K562 (cell line): ENCODE measurements around the gene AGPAT3. TPM values are rescaled to one million over a fixed set of nuclear protein-coding genes. Genes with fewer than 3 reads are reported as not detected.

Source experiments
- BRF1 ChIP-seq: IDR thresholded peaks from 3 replicates; pipeline ENCODE4 v1.6.1; 2011; ENCODE audit warnings: borderline replicate concordance, mild to moderate bottlenecking; ENCODE audit not compliant: insufficient read length; ENCODE audit errors: extremely low read depth
- CEBPZ ChIP-seq: fragments of 150-350 bp; IDR thresholded peaks from 2 replicates; pipeline ENCODE4 v1.6.1; 2014; ENCODE audit warnings: low read depth, mild to moderate bottlenecking, low read length, borderline replicate concordance
- CUX1 ChIP-seq: fragments of 200-800 bp; sonication (Bioruptor generic); IDR thresholded peaks from 2 replicates; pipeline ENCODE4 v1.6.1; 2016; ENCODE audit warnings: missing genetic modification characterization, missing compliant biosample characterization
- CXXC5 ChIP-seq: fragments of 250-450 bp; sonication (Bioruptor Pico); IDR thresholded peaks from 2 replicates; pipeline ENCODE4 v1.8.0; 2022; ENCODE audit warnings: inconsistent platforms, mild to moderate bottlenecking, moderate library complexity
- FOXP1 ChIP-seq: sonication (generic); formaldehyde crosslinking; IDR thresholded peaks from 2 replicates; pipeline ENCODE4 v1.8.0; 2022; ENCODE audit warnings: mild to moderate bottlenecking, missing genetic modification reagents
- GTF2F1 ChIP-seq: IDR thresholded peaks from 2 replicates; pipeline ENCODE4 v1.6.1; 2011; ENCODE audit warnings: low read depth, low read length, improper control_type of control experiment
- JUND ChIP-seq, 2 experiments: IDR thresholded peaks; 2 replicates in 1 of 2; 3 replicates in 1 of 2; pipeline ENCODE4 v1.6.1; 2011; ENCODE audit warnings: borderline replicate concordance in 2 of 2, low read depth in 2 of 2, low read length in 2 of 2, improper control_type of control experiment in 1 of 2, missing biosample characterization in 1 of 2, missing genetic modification characterization in 1 of 2, missing genetic modification reagents in 1 of 2
- NR2F6 ChIP-seq: fragments of 450-650 bp; formaldehyde crosslinking; IDR thresholded peaks from 2 replicates; pipeline ENCODE4 v1.4.0; 2020; ENCODE audit warnings: mild to moderate bottlenecking
- PBX2 ChIP-seq, 2 experiments: IDR thresholded peaks in 1 of 2; conservative IDR thresholded peaks in 1 of 2; 2 replicates each; pipeline ENCODE4 v1.6.1; 2016; ENCODE audit warnings: low read depth in 2 of 2, mild to moderate bottlenecking in 1 of 2, missing compliant biosample characterization in 1 of 2, missing genetic modification characterization in 1 of 2, moderate library complexity in 1 of 2
- PHB ChIP-seq: fragments of 250-450 bp; sonication (Bioruptor Pico); IDR thresholded peaks from 2 replicates; pipeline ENCODE4 v1.5.0; 2021
- RBM34 ChIP-seq: fragments of 200-400 bp; formaldehyde crosslinking; IDR thresholded peaks from 2 replicates; pipeline ENCODE4 v1.6.1; 2018; ENCODE audit warnings: low read length, borderline replicate concordance; ENCODE audit not compliant: insufficient read depth
- ZNF507 ChIP-seq: conservative IDR thresholded peaks from 2 replicates; pipeline ENCODE4 v1.6.1; 2017; ENCODE audit warnings: missing genetic modification characterization, missing compliant biosample characterization
- polyA plus RNA-seq, 8 experiments: library from polyadenylated mRNA; depleted of rRNA in 4 of 8; stranded (reverse) in 5 of 8; unstranded in 3 of 8; fragments of >200 nt; fragmentation: Nextera tagmentation in 2 of 8; fragmentation: Illumina TruSeq in 1 of 8; extraction: Ambion mirVana in 2 of 8; extraction: Trizol in 1 of 8; gene quantifications; 2 replicates each; pipeline versions ENCODE4 v1.2.1 to v1.2.3, GENCODE V29; 2011 to 2014; ENCODE audit warnings: inconsistent platforms in 1 of 8, missing spikeins in 1 of 8
- total RNA-seq, 7 experiments: library from RNA; depleted of rRNA in 6 of 7; stranded (reverse); fragments of >200 nt in 6 of 7; fragmentation: Illumina TruSeq in 2 of 7; extraction: Trizol in 2 of 7; gene quantifications; 2 replicates each; pipeline versions ENCODE4 v1.2.1 to v1.2.3, GENCODE V29; 2011 to 2021; ENCODE audit warnings: low replicate concordance in 1 of 7

Gene AGPAT3
- total and polyA plus RNA-seq, 9 of the 15 experiments (the other 6 are each of a cell fraction or from before 2014, with no cell fraction given) = 1.5 to 88.4 (median 35.7) TPM

GRCh38 chr21:44011579-44012473 is 146.8 kb downstream of the AGPAT3 start, which contains the start of gene TRAPPC10 (continued):
- TF ChIP-seq CUX1 (CRISPR knock-in tag) (no peak), RBM34 (no peak), GTF2F1 (peak; percentile 77; the same call in 1 of the 2 replicates), JUND (IDR thresholded peaks at IDR 0.05; ENCODE audit: borderline replicate concordance, low read depth, low read length) (peak; percentile 45), JUND (tag; IDR thresholded peaks at IDR 0.05; ENCODE audit: borderline replicate concordance, low read depth, low read length) (no peak), CXXC5 (CRISPR knock-in tag) (peak; percentile 98), PBX2 (CRISPR knock-in tag; IDR thresholded peaks at IDR 0.05; ENCODE audit: low read depth) (no peak), PBX2 (tag; conservative IDR thresholded peaks at IDR 0.05; ENCODE audit: low read depth) (no peak), CEBPZ (no peak; the same call in 1 of the 2 replicates), ZNF507 (no peak), FOXP1 (CRISPR knock-in tag) (no peak), PHB (CRISPR knock-in tag) (peak; percentile 40; the same call in 1 of the 2 replicates), NR2F6 (CRISPR knock-in tag) (peak; percentile 49; the same call in 1 of the 2 replicates), BRF1 (no peak)
